Mesenteric fat pad (tissue), 1 donor: ENCODE measurements around the gene KRTAP17-1. TPM values are rescaled to one million over a fixed set of nuclear protein-coding genes. Genes with fewer than 3 reads are reported as not detected.
"Not testable (repeated sequence)": the region's sequence is repeated elsewhere in the genome, so short reads cannot be mapped to it uniquely, and the experiment has no call there.

Experiments
- DNase-seq: peaks from one replicate; pipeline ENCODE4 v3.0.0-alpha.2; 2020; ENCODE audit warnings: low spot score
- total RNA-seq: library from RNA; stranded (reverse); fragmentation: NEBNext Ultra II Directional; extraction: Animal tissue kit (Norgen Biotek cat#: 25700); gene quantifications from one replicate; pipeline ENCODE4 v1.2.1, GENCODE V29; 2021
- donor health status: DM: yes; HTN: yes; CAD: no.

KRTAP17-1 gene
- total RNA-seq, 1 donor from 2014 or later = not detected

DNA sequence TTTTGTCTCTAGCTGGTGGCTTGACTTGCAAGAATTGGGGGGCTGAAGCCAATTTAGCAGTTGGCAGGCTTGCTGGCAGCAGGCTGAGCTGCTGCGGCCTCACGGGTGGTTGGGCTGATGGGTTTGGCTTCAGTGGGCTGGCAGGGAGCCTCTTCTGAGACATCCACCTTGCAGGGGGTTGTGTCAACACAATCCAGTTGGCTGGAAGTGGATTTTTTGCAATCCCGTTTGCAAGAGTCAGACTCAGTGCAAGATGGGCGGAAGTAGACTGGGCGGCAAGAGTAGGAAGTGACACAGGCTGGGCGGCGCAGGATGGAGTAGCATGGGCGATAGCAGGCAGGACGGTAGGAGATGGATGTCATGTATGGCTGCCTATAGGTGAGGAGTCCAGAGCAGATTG, 7.9 kb downstream of the KRTAP17-1 start:
- DNase-seq = peak; percentile 88

DNA sequence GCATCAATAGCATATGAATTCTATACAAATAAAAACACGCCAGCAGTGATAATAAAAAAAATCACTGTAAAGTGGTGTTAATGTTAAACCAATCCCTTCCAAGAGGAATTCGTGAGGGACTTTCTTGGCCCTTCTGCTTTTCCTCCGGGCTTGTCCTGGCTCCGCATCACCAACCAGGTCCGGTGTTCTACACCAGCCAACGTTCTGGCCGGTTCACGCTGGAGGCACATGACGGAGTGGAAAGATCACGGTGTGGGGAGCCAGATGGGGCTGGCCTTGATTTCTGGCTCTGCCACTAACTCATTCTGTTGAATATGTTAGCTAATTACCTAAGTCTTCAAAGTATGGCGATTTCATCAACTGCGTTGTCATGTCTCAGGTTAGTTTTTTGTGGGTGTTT, 11.4 kb downstream of the KRTAP17-1 start:
- DNase-seq = no peak

DNA sequence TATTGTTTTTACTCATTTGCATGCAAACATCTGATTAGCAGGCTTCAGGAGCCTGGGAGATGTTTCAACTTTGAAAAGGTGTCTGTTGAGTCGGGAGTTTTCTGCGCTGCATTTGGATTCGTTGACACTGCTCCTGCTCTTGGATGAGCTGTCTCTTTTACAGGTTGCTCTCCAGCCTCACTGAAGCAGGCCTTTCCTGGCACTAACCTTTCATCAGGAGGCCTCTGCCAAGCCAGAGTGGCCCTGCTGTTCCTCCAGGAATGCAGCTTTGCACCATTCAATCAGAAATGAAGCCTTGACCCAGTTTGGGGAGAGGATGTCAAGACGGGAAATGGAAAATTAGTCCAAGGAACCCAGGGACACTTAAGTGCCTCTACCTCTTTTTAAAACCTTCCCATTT, 12.5 kb downstream of the KRTAP17-1 start:
- DNase-seq = no peak

DNA sequence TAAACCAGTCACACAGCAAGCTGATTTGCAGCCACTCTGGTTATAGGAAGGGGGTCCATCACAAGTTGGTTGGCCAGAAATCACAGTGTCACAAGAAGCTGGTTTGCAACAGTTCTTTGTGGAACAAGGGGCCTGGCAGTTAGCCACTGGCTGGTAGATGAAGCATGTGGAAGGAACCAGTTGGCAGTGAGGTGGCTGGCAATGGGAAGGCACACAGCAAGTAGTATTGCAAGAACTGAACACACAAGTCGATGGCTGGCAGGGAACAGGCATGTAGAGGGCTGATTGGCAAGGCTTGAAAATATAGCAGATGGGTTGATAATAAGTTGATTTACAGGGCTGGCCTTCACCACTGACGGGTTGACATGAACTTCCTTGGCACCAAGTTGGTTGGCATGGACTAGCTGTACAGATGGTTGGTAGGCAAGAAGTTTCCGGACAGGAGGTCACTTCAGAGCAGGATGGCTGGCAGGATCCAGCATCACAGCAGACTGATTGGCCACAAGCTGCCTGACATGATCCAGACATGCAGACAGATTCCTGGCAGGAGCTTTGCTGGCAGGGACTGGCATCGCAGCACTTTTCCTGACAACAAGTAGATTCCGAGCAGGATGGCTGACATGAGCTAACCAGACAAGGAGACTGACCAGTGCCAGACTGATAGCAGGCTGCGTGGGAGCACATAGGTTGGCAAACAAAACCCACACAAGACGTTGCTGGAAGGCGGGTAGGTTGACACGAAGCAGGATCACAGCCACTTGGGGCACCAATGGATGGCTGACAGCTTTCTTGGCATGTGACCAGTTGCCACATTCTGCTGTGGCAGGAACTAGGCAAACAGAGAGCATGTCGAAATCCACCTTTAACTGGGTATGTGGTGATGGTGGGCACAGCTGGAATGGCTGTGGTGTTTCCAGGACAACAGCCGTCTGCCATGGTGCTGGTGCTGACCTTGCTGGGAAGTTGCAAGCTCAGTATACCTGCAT, 13.3 kb downstream of the KRTAP17-1 start, which contains the start of gene KRTAP29-1:
KRTAP29-1 (minus strand) TSS at position 936 of the 986 bp plus-strand sequence; CDS start at position 936, 0 bp downstream.
- no peak for DNase-seq

DNA sequence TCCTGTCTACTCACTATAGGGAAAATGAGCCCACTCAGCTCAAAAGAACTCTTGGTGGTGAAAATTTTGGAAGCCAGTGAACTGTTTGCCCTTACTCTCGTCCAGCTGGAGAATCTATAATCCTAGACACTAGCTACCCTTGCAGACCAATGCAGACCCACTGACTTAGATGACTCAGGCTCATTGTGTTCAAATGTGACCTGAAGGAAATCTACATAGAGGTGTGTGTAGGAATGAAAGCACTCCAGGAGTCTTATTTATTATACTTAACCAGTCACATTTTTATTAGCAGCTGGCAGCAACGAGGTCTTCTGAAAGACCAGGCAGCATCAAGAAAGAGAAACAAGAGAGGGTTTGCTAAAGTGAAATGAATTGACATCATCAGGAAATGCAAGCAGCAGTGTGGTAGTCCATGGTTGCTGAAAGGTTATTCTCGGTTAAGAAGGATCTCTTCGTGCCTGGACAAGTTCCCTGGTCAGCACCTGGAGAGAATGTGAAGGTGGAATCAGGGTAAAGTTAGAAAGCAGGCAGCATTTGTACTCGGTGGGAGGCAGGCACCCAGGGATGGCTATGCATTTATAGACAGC, 14.2 kb downstream of the KRTAP17-1 start:
- DNase-seq = no peak

DNA sequence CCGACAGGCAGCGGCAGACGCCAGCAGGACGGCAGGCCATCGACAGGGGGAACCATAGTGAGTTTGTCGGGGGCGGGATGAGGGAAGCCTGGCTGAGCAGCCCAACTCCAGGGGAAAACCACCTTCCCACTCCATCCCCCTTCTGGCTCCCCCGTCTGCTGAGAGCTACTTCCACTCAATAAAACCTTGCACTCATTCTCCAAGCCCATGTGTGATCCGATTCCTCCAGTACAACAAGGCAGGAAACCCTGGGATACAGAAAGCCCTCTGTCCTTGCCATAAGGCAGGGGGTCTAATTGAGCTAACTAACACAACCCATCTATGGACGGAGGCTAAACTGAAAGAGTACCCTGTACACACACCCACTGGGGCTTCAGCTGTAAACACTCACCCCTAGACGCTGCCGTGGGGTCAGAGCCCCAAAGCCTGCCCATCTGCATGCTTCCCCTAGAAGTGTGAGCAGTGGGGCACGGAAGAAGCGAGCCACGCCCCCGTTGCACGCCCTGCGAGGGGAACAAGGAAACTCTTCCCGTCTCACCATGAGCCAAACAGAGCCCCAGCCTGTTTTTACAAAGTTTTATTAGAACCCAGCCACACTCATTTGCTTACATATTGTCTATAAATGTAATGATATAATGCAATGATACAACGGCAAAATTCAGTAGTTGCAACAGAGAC, 16.9 kb downstream of the KRTAP17-1 start:
- DNase-seq = no peak

DNA sequence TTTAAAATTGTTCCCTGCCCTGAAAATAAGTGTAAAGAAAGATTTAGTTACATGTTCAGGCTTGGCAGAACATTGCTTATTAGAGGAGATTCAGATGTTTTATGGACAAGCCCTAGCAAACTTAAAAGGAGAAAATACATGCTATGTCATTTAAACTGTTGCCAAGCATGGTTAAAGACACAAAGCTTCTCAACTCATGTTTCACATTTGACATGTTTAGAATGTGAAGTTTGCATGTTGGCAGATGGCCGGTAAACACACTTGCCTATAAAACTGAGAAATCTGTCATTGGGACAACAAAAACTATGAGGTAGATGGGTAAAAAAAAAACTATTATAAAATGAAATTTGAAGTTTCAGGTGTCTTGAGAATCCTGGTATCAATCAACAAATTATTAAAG, 18.7 kb downstream of the KRTAP17-1 start:
- DNase-seq = no peak

DNA sequence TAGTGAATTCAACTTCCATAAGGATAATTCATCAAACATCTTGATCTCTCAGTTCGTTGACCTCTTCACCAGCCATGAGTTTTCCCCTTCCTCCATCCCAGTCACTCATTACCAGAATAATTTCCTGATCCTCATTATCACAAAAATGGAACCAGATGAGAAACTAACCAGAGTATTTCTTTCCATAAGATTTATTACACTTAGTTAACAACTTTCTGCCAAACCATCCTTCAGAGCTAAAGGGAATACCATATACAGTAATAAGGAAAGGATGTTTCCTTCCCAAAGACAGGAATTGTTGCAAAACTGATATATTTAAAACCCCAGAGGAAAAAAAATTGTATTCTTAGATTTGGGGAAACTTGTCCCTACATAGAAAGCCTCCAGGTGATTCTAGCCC, 21.5 kb downstream of the KRTAP17-1 start:
- DNase-seq = no peak

DNA sequence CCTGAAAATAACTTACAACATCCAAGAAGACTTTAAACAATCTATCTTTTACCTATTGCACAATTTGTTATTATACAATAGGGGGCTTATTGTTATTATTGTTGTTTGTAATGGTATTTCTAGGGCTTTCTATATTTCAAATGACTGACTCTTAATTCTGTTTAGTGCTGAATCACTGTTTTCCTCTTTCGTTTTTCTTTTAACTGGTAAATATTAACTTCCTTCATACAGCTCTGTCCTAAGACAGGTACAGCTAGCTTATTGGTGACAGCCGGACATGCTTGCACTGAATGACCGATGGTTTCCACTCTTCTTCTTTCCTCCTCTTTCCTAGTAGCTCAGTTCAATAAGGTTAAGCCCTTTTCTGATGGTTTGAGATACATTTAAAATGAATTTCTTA, 28.5 kb downstream of the KRTAP17-1 start:
- DNase-seq = no peak

DNA sequence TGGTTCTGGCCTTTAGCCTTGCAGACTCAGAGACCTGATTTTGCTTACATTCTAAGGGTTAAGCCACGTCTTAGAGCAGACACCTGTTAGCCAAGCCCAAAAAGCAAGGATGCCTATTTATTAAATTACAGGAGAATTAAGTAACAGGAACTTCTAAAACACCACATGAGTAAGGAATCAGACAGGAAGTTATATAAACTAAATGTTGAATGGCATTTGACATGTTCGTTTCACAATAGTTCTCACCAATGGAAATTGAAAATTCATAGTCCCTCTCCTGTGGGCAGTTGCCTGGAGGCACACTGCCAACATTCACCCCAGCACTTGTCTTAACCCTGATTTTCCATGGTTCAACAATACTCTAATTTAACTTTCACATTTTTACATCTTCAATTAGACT, 31.0 kb downstream of the KRTAP17-1 start:
- no peak for DNase-seq

DNA sequence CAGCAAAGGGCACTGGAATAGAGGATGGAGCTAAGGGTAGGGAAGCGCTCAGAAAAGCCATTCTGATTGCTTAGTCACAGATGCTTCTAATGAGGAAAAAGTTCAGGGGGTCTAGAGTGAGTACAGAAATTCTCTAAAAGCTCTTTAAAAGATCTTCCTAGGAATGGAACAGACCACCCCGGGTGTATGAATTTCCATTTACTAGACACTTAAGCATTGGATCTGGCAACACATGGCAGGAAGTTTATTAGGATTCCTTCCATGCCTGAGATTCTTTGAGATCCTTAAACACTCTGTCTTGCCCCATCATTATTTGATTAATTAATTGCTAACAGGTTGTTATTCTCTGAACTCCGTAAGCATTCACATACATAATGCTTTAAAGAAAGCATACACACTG, 31.5 kb downstream of the KRTAP17-1 start:
- DNase-seq = no peak

DNA sequence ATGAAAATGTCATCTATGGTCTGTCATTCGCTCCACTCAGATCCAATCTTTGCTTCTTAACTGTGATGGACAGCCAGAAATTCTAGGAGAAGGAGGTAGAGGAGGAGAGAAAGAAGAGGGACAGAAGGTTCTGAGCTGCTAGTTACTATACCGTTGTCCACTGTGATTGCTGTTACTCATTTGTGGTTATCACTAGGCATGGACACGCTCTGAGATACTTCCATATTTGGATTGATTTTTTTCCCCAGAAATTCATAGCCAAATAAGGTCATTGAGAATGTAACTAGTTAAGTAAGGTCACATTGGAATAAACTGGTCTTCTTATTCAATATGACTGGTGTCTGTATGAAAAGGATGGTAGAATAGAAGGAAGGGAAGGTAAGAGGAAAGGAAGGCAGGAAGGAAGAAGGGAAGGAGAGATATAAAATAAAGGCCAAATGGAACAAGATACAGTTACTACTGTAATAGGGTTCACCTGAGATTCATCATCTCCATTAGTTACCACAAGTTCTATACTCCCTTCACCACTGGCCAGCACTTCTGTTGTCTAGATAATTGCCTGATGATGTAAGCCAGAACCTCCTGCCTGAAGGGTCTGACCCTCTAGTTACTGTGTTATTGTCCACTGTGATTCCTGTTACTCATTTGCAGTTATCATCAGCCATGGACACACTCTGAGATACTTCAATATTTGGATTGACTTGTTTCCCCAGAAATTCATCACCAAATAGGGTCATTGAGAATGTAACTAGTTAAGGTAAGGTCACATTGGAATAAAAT, 37.1 kb downstream of the KRTAP17-1 start:
- DNase-seq = no peak

DNA sequence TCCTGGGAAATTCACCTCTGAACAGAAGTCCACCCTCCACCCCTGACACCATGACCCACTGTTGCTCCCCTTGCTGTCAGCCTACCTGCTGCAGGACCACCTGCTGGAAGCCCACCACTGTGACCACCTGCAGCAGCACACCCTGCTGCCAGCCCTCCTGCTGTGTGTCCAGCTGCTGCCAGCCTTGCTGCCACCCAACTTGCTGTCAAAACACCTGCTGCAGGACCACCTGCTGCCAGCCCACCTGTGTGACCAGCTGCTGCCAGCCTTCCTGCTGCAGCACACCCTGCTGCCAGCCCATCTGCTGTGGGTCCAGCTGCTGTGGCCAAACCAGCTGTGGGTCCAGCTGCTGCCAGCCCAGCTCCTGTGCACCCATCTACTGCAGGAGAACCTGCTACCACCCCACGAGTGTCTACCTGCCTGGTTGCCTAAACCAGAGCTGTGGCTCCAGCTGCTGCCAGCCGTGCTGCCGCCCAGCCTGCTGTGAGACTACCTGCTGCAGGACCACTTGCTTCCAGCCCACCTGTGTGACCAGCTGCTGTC, 39.8 kb downstream of the KRTAP17-1 start, which contains the start of gene KRTAP9-7:
KRTAP9-7 (plus strand) TSS at position 51 of the 543 bp plus-strand sequence; CDS start at position 51, 0 bp downstream.
- DNase-seq = not testable (repeated sequence)

DNA sequence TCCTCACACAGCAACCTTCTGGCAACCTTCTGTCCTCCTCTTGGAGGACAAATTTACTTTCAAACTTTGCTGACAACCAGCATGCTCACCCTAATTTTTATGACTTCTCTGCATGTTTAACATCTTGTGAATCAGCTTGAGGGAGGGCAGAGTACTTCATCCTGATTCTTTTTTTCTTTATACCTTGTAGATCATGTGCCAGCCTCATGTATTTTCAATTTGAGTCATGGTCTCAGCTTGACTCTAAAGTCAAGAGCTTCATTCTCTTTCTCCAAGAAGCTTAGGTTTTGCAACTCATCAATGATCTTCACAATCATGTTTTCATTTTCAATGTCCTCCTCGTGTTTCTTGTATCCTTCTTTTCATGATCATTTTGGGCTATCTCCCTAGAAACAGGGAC, 43.7 kb downstream of the KRTAP17-1 start:
- DNase-seq = no peak

DNA sequence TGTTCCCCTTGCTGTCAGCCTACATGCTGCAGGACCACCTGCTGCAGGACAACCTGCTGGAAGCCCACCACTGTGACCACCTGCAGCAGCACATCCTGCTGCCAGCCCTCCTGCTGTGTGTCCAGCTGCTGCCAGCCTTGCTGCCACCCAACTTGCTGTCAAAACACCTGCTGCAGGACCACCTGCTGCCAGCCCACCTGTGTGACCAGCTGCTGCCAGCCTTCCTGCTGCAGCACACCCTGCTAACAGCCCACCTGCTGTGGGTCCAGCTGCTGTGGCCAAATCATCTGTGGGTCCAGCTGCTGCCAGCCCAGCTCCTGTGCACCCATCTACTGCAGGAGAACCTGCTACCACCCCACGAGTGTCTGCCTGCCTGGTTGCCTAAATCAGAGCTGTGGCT, 44.2 kb downstream of the KRTAP17-1 start:
- DNase-seq = not testable (repeated sequence)

DNA sequence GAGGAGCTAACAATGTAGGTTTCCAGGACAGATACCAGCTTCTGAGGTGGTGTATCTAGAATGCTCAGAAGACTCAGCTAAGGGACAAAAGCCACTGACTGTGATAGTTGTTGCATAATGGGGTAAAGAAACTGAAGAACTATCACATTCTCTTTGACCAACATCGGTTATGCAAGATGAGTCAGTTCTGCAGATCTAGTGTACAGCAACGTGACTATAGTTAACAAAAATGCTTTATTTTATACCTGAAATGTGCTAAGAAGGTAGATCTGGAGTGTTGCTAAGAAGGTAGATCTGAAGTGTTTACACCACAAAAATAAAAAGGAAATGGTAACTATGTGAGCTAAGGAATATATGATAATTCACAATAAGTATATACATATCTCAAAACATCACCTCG, 47.8 kb downstream of the KRTAP17-1 start:
- no peak for DNase-seq

DNA sequence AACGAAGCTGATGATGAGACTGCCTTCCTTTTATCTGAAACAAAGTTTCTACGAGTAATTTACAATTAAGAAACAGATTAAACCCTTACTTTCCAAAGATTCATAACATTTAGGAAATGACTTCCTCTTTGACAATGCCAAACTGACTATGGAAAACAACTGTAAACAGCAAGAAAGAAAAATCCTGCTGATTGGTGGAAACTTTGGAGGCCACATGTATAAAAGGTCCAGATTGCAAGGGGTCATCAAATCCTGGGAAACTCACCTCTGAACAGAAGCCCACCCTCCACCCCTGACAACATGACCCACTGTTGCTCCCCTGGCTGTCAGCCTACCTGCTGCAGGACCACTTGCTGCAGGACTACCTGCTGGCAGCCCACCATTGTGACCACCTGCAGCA, 50.4 kb downstream of the KRTAP17-1 start, which contains the start of gene KRTAP9-6:
KRTAP9-6 (plus strand) TSS at position 301 of the 400 bp plus-strand sequence; CDS start at position 301, 0 bp downstream.
- no peak for DNase-seq
